Keratinocyte (primary cell): ENCODE results near the gene ARRDC1.

ENCODE experiments used
- CTCF ChIP-seq, 3 experiments: IDR thresholded peaks in 1 of 3; conservative IDR thresholded peaks in 1 of 3; optimal IDR thresholded peaks in 1 of 3; 2 replicates in 2 of 3; 3 replicates in 1 of 3; pipeline versions ENCODE3 to v1.5.1; 2011; ENCODE audit warnings: low read length in 3 of 3, mild to moderate bottlenecking in 3 of 3, moderate library complexity in 2 of 3, control low read depth in 1 of 3, inconsistent platforms in 1 of 3; ENCODE audit not compliant: insufficient read depth in 2 of 3; ENCODE audit errors: extremely low read depth in 1 of 3
- EZH2 ChIP-seq: IDR thresholded peaks from one replicate; pipeline ENCODE4 v1.6.1; 2012; ENCODE audit warnings: inconsistent platforms, mild to moderate bottlenecking, low read length, moderate library complexity

GRCh38 chr9:137593176-137593575 lies 12.3 kb upstream of the ARRDC1 start:
- TF ChIP-seq EZH2 (no peak), CTCF (optimal IDR thresholded peaks at IDR 0.05 in 1 of 3, IDR thresholded peaks at IDR 0.05 in 1 of 3, conservative IDR thresholded peaks at IDR 0.05 in 1 of 3; ENCODE audit: extremely low read depth in 1 of 3, insufficient read depth in 2 of 3, low read length in 3 of 3) (no peak)
